Effector memory CD4-positive, alpha-beta T cell (primary cell): ENCODE data around the gene IL1B.

Experiments used
- DNase-seq, 3 donors: peaks; one replicate each; pipeline ENCODE4 v3.0.0-alpha.2; 2020
- H3K27ac ChIP-seq: 2 replicates; pipeline ENCODE4 v1.7.0; 2013; ENCODE audit warnings: mild to moderate bottlenecking, low read length, moderate library complexity; ENCODE audit not compliant: insufficient read depth, poor library complexity, severe bottlenecking
- H3K27me3 ChIP-seq: replicated peaks from 2 replicates; pipeline ENCODE4 v1.7.0; 2013; ENCODE audit warnings: mild to moderate bottlenecking, low read length; ENCODE audit not compliant: insufficient read depth, control insufficient read depth, poor library complexity, severe bottlenecking
- H3K36me3 ChIP-seq: 2 replicates; pipeline ENCODE4 v1.7.0; 2013; ENCODE audit warnings: mild to moderate bottlenecking, low read length, moderate library complexity; ENCODE audit not compliant: control insufficient read depth, insufficient read depth
- H3K4me1 ChIP-seq: 2 replicates; pipeline ENCODE4 v1.7.0; 2013; ENCODE audit warnings: low read length, mild to moderate bottlenecking; ENCODE audit not compliant: control insufficient read depth, insufficient read depth, poor library complexity, severe bottlenecking
- H3K4me3 ChIP-seq: 2 replicates; pipeline ENCODE4 v1.7.0; 2013; ENCODE audit warnings: low read length, low read depth, mild to moderate bottlenecking; ENCODE audit not compliant: insufficient read depth, poor library complexity, severe bottlenecking
- H3K9me3 ChIP-seq: 2 replicates; pipeline ENCODE4 v1.7.0; 2013; ENCODE audit warnings: mild to moderate bottlenecking, low read length, moderate library complexity; ENCODE audit not compliant: control insufficient read depth

Gene IL1B

DNA sequence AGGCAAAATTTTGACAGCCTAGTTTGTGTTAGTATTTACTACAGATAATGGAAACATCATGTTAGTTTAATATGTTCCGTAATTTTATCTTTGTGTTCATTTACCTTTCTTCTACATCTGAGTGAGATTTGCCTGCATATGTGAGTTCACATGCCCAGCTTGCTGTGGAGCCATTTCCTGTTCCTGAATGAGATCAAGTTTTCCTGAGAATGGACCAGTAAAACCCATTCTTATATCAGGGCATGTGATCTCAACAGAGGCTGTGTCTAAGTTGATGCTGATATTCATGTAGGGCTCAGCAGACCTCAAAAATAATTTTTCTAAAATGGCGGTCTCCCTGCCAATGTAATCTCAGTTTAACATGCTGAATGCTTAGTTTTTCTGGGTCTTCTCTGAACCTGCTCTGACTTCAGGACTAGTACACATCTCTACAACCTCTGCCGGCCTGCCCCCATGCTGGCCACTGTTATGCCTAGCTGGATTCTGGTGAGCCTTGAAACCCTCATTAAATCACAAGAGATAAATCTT, 53.3 kb downstream of the IL1B start:
- no peaks in the 10 kb centered on the region for H3K36me3 ChIP-seq
- H3K27ac ChIP-seq, result no peak overlapping the region
- H3K4me3 ChIP-seq, result no peak overlapping the region
- H3K4me1 ChIP-seq, result no peaks in the 10 kb centered on the region
- no peak for DNase-seq
- H3K27me3 ChIP-seq, result no peaks in the 10 kb centered on the region
- H3K9me3 ChIP-seq, result no peaks in the 10 kb centered on the region

DNA sequence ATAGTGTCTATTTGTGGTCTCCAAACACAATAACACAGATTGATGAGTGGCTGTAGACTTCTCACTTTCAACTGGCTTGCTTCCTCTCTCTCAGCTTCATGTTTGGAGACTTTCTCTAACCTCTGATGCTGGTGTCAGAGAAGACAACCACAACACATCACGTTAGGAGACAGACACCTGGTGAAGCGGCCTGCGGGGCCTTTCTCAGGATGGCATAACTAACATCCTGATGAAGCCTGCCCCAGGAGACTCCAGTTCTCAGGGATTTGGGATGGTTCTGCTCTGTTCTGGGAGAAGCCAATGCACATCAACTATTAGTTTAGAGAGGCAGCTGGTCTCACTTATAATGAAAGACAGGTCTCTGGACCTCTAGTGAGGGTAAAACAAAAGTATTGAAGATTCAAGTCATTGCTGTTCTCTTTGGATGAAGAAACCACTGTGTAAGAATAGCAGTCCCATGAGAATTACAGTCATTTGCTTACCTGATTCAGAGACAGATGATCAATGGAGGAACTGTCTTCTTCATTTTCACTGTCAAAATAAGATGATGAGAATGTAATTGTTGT, 54.3 kb downstream of the IL1B start:
- H3K4me1 ChIP-seq, result no peaks in the 10 kb centered on the region
- no peak overlapping the region for H3K27ac ChIP-seq
- H3K4me3 ChIP-seq, result no peak overlapping the region
- H3K36me3 ChIP-seq, result no peaks in the 10 kb centered on the region
- DNase-seq, result no peak
- no peaks in the 10 kb centered on the region for H3K9me3 ChIP-seq
- H3K27me3 ChIP-seq, result no peaks in the 10 kb centered on the region
